IMR-90 (cell line): ENCODE results near the gene THNSL1. TPM values are rescaled to one million over a fixed set of nuclear protein-coding genes. Genes with fewer than 3 reads are reported as not detected.

Experiments
- ATAC-seq: fragments of 200-7000 bp; cut with Tn5 transposase; 2 replicates; pipeline ENCODE4 v1.9.1; 2020; ENCODE audit warnings: low read depth, mild to moderate bottlenecking, moderate library complexity
- BruUV-seq: library from RNA; stranded (reverse); fragments of 400-500 nt; replicated peaks from 2 replicates; lab custom pipeline; 2021; lab: Mats Ljungman, UMichigan
- CTCF ChIA-PET: fragments of 300-600 bp; formaldehyde crosslinking; extraction: SDS; loops from one replicate; lab custom pipeline; 2021; ENCODE audit warnings: antibody characterized with exemption; lab: Yijun Ruan, JAX
- POLR2A ChIA-PET: fragments of 300-600 bp; sonication (Branson Sonifier 250); formaldehyde crosslinking; loops from one replicate; lab custom pipeline; 2022; ENCODE audit warnings: antibody characterized with exemption; ENCODE audit not compliant: unreplicated experiment; lab: Charles Lee
- DNase-seq: peaks from one replicate; pipeline ENCODE4 v3.0.0; 2013
- H2AFZ ChIP-seq: replicated peaks from 2 replicates; pipeline ENCODE3; 2013; ENCODE audit warnings: low read length, mild to moderate bottlenecking; ENCODE audit not compliant: poor library complexity
- H2AK5ac ChIP-seq: 2 replicates; pipeline ENCODE4 v1.6.1; 2013; ENCODE audit warnings: low read depth, low read length, inconsistent platforms
- H2AK9ac ChIP-seq: replicated peaks from 2 replicates; pipeline ENCODE3; 2013; ENCODE audit warnings: mild to moderate bottlenecking, low read depth, low read length, moderate library complexity; ENCODE audit not compliant: poor library complexity
- H2BK120ac ChIP-seq: 2 replicates; pipeline ENCODE4 v1.6.1; 2013; ENCODE audit warnings: low read depth, low read length, inconsistent platforms
- H2BK15ac ChIP-seq: 3 replicates; pipeline ENCODE4 v1.6.1; 2013; ENCODE audit warnings: low read depth, low read length, inconsistent platforms
- H2BK20ac ChIP-seq: 2 replicates; pipeline ENCODE4 v1.6.1; 2013; ENCODE audit warnings: low read depth, mild to moderate bottlenecking, inconsistent platforms, low read length, moderate library complexity
- H2BK5ac ChIP-seq: 2 replicates; pipeline ENCODE4 v1.6.1; 2013; ENCODE audit warnings: mild to moderate bottlenecking, low read depth, low read length, inconsistent platforms; ENCODE audit not compliant: poor library complexity, severe bottlenecking
- H3K14ac ChIP-seq: replicated peaks from 2 replicates; pipeline ENCODE4 v1.6.1; 2013; ENCODE audit warnings: low read depth, low read length, inconsistent platforms
- H3K18ac ChIP-seq: 2 replicates; pipeline ENCODE4 v1.6.1; 2013; ENCODE audit warnings: low read depth, low read length, control low read depth
- H3K23ac ChIP-seq: 2 replicates; pipeline ENCODE4 v1.6.1; 2013; ENCODE audit warnings: low read depth, low read length, inconsistent platforms
- H3K27ac ChIP-seq: 2 replicates; pipeline ENCODE4 v1.5.1; 2013; ENCODE audit warnings: mild to moderate bottlenecking, control low read depth, low read length; ENCODE audit not compliant: insufficient read depth
- H3K27me3 ChIP-seq: 2 replicates; pipeline ENCODE4 v1.6.1; 2013; ENCODE audit warnings: low read length; ENCODE audit not compliant: control insufficient read depth, insufficient read depth
- H3K36me3 ChIP-seq: 2 replicates; pipeline ENCODE4 v1.6.1; 2013; ENCODE audit warnings: low read length, mixed read lengths; ENCODE audit not compliant: control insufficient read depth, insufficient read depth
- H3K4ac ChIP-seq: 2 replicates; pipeline ENCODE4 v1.6.1; 2013; ENCODE audit warnings: low read depth, low read length, inconsistent platforms
- H3K4me1 ChIP-seq: 2 replicates; pipeline ENCODE4 v1.6.1; 2013; ENCODE audit warnings: low read length, mixed read lengths; ENCODE audit not compliant: control insufficient read depth, insufficient read depth
- H3K4me2 ChIP-seq: 2 replicates; pipeline ENCODE4 v1.6.1; 2013; ENCODE audit warnings: low read depth, mild to moderate bottlenecking, control low read depth, low read length, moderate library complexity
- H3K4me3 ChIP-seq: 2 replicates; pipeline ENCODE4 v1.5.1; 2013; ENCODE audit warnings: low read depth, mild to moderate bottlenecking, control low read depth, low read length, moderate library complexity; ENCODE audit not compliant: insufficient read depth
- H3K56ac ChIP-seq: 2 replicates; pipeline ENCODE4 v1.6.1; 2013; ENCODE audit warnings: low read length, inconsistent platforms; ENCODE audit not compliant: insufficient read depth; ENCODE audit errors: extremely low read depth
- H3K79me1 ChIP-seq, 2 experiments: 2 replicates each; pipeline ENCODE4 v1.6.1; 2013; ENCODE audit warnings: low read length in 2 of 2, inconsistent platforms in 1 of 2, low read depth in 1 of 2
- H3K9ac ChIP-seq: 2 replicates; pipeline ENCODE4 v1.6.1; 2013; ENCODE audit warnings: low read depth, low read length, control low read depth
- H3K9me1 ChIP-seq: 2 replicates; pipeline ENCODE4 v1.6.1; 2013; ENCODE audit warnings: low read length, inconsistent platforms; ENCODE audit not compliant: insufficient read depth
- H3K9me3 ChIP-seq: 2 replicates; pipeline ENCODE4 v1.6.1; 2013; ENCODE audit warnings: low read length; ENCODE audit not compliant: control insufficient read depth, insufficient read depth
- H4K20me1 ChIP-seq: 2 replicates; pipeline ENCODE4 v1.6.1; 2013; ENCODE audit warnings: low read length, inconsistent platforms; ENCODE audit not compliant: insufficient read depth
- H4K5ac ChIP-seq: 2 replicates; pipeline ENCODE4 v1.6.1; 2013; ENCODE audit warnings: mild to moderate bottlenecking, low read depth, low read length, control low read depth
- H4K8ac ChIP-seq, 2 experiments: 2 replicates each; pipeline ENCODE4 v1.6.1; 2013; ENCODE audit warnings: low read depth in 2 of 2, low read length in 2 of 2, control low read depth in 1 of 2, inconsistent platforms in 1 of 2
- H4K91ac ChIP-seq: 2 replicates; pipeline ENCODE4 v1.6.1; 2013; ENCODE audit warnings: low read depth, low read length, inconsistent platforms; ENCODE audit not compliant: insufficient read depth
- BHLHE40 ChIP-seq: fragments of 150-350 bp; IDR thresholded peaks from 2 replicates; pipeline ENCODE4 v1.6.1; 2016; ENCODE audit warnings: mild to moderate bottlenecking, low read depth, low read length
- MAZ ChIP-seq: IDR thresholded peaks from 2 replicates; pipeline ENCODE4 v1.6.1; 2012; ENCODE audit warnings: low read depth, mild to moderate bottlenecking, low read length, improper control_type of control experiment, moderate library complexity, borderline replicate concordance
- MXI1 ChIP-seq: IDR thresholded peaks from 2 replicates; pipeline ENCODE4 v1.6.1; 2012; ENCODE audit warnings: low read depth, mild to moderate bottlenecking, low read length, moderate library complexity, borderline replicate concordance
- NFE2L2 ChIP-seq: fragments of 150-350 bp; IDR thresholded peaks from 2 replicates; pipeline ENCODE4 v1.6.1; 2016; ENCODE audit warnings: low read depth, mild to moderate bottlenecking, low read length
- POLR2A ChIP-seq: IDR thresholded peaks from 2 replicates; pipeline ENCODE4 v1.6.1; 2012; ENCODE audit warnings: mild to moderate bottlenecking, low read depth, low read length
- RAD21 ChIP-seq: IDR thresholded peaks from 2 replicates; pipeline ENCODE4 v1.6.1; 2012; ENCODE audit warnings: low read length, improper control_type of control experiment
- RFX5 ChIP-seq: IDR thresholded peaks from 2 replicates; pipeline ENCODE4 v1.8.0; 2012; ENCODE audit warnings: low read depth, mild to moderate bottlenecking, low read length, moderate library complexity
- SMC3 ChIP-seq: fragments of 150-350 bp; IDR thresholded peaks from 2 replicates; pipeline ENCODE4 v1.6.1; 2016; ENCODE audit warnings: low read depth, mild to moderate bottlenecking, antibody characterized with exemption, low read length, moderate library complexity
- WGBS, 2 experiments: methylation state at CpG; one replicate each; pipeline versions ENCODE4 v1.1.5 to v1.1.7; 2013; ENCODE audit warnings: missing lambda C conversion rate in 2 of 2; ENCODE audit not compliant: insufficient read length in 1 of 2; ENCODE audit errors: extremely low coverage in 2 of 2; 5-methylcytosine and 5-hydroxymethylcytosine counted together
- dilution Hi-C: fragments of 300-500 bp; cut with HindIII; formaldehyde crosslinking; loops from one replicate; pipeline ENCODE4 v1.14.3; 2018; ENCODE audit warnings: low sequenced_read_pairs; ENCODE audit not compliant: unreplicated experiment
- in situ Hi-C: fragments of 300-500 bp; cut with MboI; formaldehyde crosslinking; loops from 3 replicates; pipeline ENCODE4 v1.14.3; 2019; ENCODE audit warnings: low sequenced_read_pairs, inconsistent platforms, mixed read lengths
- intact Hi-C: fragments of 100-400 bp; cut with micrococcal nuclease; formaldehyde crosslinking; loops from 2 replicates; pipeline ENCODE4 v1.10.0; 2022
- polyA plus RNA-seq, 3 experiments: library from polyadenylated mRNA; depleted of rRNA; stranded (reverse); fragments of >200 nt; gene quantifications; 2 replicates each; pipeline ENCODE4 v1.2.3, GENCODE V29; 2012; ENCODE audit warnings: low replicate concordance in 1 of 3
- total RNA-seq: library from RNA; depleted of rRNA; stranded (reverse); fragments of >200 nt; gene quantifications from 2 replicates; pipeline ENCODE4 v1.2.3, GENCODE V29; 2012
- TF ChIP-seq, protein P1 (sequence below): conservative IDR thresholded peaks from 2 replicates; pipeline ENCODE4 v1.5.1; 2012; ENCODE audit warnings: mild to moderate bottlenecking, low read depth, low read length, improper control_type of control experiment
- TF ChIP-seq, protein P2 (sequence below): fragments of 150-350 bp; IDR thresholded peaks from 2 replicates; pipeline ENCODE4 v1.6.1; 2016; ENCODE audit warnings: low read depth, mild to moderate bottlenecking, low read length, moderate library complexity, borderline replicate concordance
- TF ChIP-seq, protein P3 (sequence below): fragments of 150-350 bp; IDR thresholded peaks from 2 replicates; pipeline ENCODE4 v1.6.1; 2017; ENCODE audit warnings: mild to moderate bottlenecking, antibody characterized with exemption, low read length, low read depth

Gene THNSL1
- total and polyA plus RNA-seq, 2 of the 4 experiments (the other 2 are of a cell fraction), result 1.3 to 2.0 TPM

DNA sequence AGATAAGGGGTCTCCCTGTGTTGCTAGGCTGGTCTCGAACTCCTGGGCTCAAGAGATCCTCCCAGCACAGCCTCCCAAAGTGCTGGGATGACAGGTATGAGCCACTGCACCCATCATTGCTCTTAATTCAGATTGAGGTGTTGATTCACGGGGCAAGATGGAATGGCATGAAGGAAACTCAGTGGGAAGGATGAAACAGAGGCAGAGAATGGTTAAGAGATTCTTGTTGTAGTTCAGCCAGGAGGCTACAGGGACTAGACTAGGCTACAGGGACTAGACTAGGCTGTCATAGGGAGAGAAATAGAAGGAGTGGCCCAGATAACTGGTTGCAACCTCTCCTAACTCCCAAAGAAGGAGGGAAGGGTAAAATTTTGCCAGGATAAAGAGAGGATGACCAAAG lies 48.0 kb downstream of the THNSL1 start:
- no CpG with 5 or more reads among the region's 2 CpGs for WGBS, 2 experiments
- intact Hi-C loops, result no loop called here
- POLR2A ChIA-PET, result no interaction called here
- Histone ChIP-seq H3K4me2 (no peak overlapping the region), H2BK5ac (no peak overlapping the region), H3K4me1 (peaks cover 5% of the 10 kb centered on the region; the same call in 1 of the 2 replicates), H3K9me1 (0 out of 2 replicates have a peak, but pooled peaks cover 3% of the 10 kb centered on the region), H3K56ac (no peak overlapping the region), H3K4me3 (no peak overlapping the region), H3K4ac (no peak overlapping the region), H3K79me1 (no peaks in the 10 kb centered on the region), H2BK15ac (no peak overlapping the region), H4K5ac (no peak overlapping the region), H3K18ac (no peak overlapping the region), H3K9me3 (no peaks in the 10 kb centered on the region), H2AK9ac (no peak overlapping the region), H4K20me1 (no peaks in the 10 kb centered on the region), H3K23ac (no peak overlapping the region), H3K27me3 (no peaks in the 10 kb centered on the region), H2AFZ (no peak overlapping the region), H4K8ac (no peak overlapping the region), H2AK5ac (no peak overlapping the region), H3K14ac (no peak overlapping the region), H2BK20ac (no peak overlapping the region), H3K9ac (no peak overlapping the region), H2BK120ac (no peak overlapping the region), H4K91ac (no peak overlapping the region), H3K36me3 (no peaks in the 10 kb centered on the region), H3K27ac (no peak overlapping the region)
- ATAC-seq, result no peak
- in situ Hi-C loops, result no loop called here
- dilution Hi-C loops, result no loop called here
- no TSS peak for BruUV-seq
- CTCF ChIA-PET, result interaction anchor here (0.6 kb wide), 1 partner anchor 84 kb away, joined by 3 read pairs; no protein-coding TSS in a partner anchor
- TF ChIP-seq, protein P1, sequence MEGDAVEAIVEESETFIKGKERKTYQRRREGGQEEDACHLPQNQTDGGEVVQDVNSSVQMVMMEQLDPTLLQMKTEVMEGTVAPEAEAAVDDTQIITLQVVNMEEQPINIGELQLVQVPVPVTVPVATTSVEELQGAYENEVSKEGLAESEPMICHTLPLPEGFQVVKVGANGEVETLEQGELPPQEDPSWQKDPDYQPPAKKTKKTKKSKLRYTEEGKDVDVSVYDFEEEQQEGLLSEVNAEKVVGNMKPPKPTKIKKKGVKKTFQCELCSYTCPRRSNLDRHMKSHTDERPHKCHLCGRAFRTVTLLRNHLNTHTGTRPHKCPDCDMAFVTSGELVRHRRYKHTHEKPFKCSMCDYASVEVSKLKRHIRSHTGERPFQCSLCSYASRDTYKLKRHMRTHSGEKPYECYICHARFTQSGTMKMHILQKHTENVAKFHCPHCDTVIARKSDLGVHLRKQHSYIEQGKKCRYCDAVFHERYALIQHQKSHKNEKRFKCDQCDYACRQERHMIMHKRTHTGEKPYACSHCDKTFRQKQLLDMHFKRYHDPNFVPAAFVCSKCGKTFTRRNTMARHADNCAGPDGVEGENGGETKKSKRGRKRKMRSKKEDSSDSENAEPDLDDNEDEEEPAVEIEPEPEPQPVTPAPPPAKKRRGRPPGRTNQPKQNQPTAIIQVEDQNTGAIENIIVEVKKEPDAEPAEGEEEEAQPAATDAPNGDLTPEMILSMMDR, result no peak
- TF ChIP-seq SMC3, result no peak
- no peak for TF ChIP-seq POLR2A
- no peak for TF ChIP-seq MXI1
- TF ChIP-seq, protein P2, sequence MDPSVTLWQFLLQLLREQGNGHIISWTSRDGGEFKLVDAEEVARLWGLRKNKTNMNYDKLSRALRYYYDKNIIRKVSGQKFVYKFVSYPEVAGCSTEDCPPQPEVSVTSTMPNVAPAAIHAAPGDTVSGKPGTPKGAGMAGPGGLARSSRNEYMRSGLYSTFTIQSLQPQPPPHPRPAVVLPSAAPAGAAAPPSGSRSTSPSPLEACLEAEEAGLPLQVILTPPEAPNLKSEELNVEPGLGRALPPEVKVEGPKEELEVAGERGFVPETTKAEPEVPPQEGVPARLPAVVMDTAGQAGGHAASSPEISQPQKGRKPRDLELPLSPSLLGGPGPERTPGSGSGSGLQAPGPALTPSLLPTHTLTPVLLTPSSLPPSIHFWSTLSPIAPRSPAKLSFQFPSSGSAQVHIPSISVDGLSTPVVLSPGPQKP, result no peak
- TF ChIP-seq RAD21, result no peak
- TF ChIP-seq NFE2L2, result no peak
- TF ChIP-seq BHLHE40, result no peak
- TF ChIP-seq, protein P3, sequence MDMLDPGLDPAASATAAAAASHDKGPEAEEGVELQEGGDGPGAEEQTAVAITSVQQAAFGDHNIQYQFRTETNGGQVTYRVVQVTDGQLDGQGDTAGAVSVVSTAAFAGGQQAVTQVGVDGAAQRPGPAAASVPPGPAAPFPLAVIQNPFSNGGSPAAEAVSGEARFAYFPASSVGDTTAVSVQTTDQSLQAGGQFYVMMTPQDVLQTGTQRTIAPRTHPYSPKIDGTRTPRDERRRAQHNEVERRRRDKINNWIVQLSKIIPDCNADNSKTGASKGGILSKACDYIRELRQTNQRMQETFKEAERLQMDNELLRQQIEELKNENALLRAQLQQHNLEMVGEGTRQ, result no peak
- no peak for TF ChIP-seq RFX5
- TF ChIP-seq MAZ, result no peak
- DNase-seq, result no peak
